Natural killer cell (primary cell): ENCODE measurements around the gene N4BP2L2. TPM values are rescaled to one million over a fixed set of nuclear protein-coding genes. Genes with fewer than 3 reads are reported as not detected.
A peak's percentile ranks its signal among the peaks of the same experiment; 100 is the strongest.

Source experiments
- ATAC-seq, 3 donors: fragments of 150-1000 bp in 2 of 3; fragments of 200-7000 bp in 1 of 3; cut with Tn5 transposase; 1 replicate in 1 of 3; 2 replicates in 2 of 3; pipeline ENCODE4 v1.10.0; 2021; ENCODE audit warnings: mild to moderate bottlenecking in 2 of 3, moderate library complexity in 2 of 3
- DNase-seq, 2 donors: peaks; one replicate each; pipeline versions ENCODE4 v3.0.0 to v3.0.0-alpha.2; 2013 to 2021; ENCODE audit warnings: mixed read lengths in 1 of 2
- H3K27ac ChIP-seq: one replicate; pipeline ENCODE4 v1.5.1; 2013; ENCODE audit warnings: mild to moderate bottlenecking, low read length
- H3K27me3 ChIP-seq: one replicate; pipeline ENCODE4 v1.6.1; 2013; ENCODE audit warnings: low read length; ENCODE audit not compliant: control insufficient read depth, insufficient read depth
- H3K36me3 ChIP-seq: one replicate; pipeline ENCODE4 v1.6.1; 2013; ENCODE audit warnings: low read length; ENCODE audit not compliant: control insufficient read depth, insufficient read depth
- H3K4me1 ChIP-seq: one replicate; pipeline ENCODE4 v1.6.1; 2013; ENCODE audit warnings: low read length; ENCODE audit not compliant: control insufficient read depth, insufficient read depth
- H3K4me3 ChIP-seq: one replicate; pipeline ENCODE4 v1.5.1; 2013; ENCODE audit warnings: low read length
- H3K9me3 ChIP-seq: one replicate; pipeline ENCODE4 v1.6.1; 2013; ENCODE audit warnings: low read length; ENCODE audit not compliant: control insufficient read depth, insufficient read depth
- H3K27ac Mint-ChIP-seq, 2 donors: one replicate each; pipeline ENCODE4 v1.8.0; 2022; ENCODE audit warnings: mild to moderate bottlenecking in 2 of 2, mixed read lengths in 2 of 2, moderate library complexity in 1 of 2
- H3K27me3 Mint-ChIP-seq, 2 donors: one replicate each; pipeline ENCODE4 v1.8.0; 2022; ENCODE audit warnings: low read depth in 2 of 2, mixed read lengths in 2 of 2
- H3K36me3 Mint-ChIP-seq: one replicate; pipeline ENCODE4 v1.8.0; 2022; ENCODE audit warnings: mixed read lengths
- H3K4me1 Mint-ChIP-seq, 2 donors: one replicate each; pipeline ENCODE4 v1.8.0; 2022; ENCODE audit warnings: mixed read lengths in 2 of 2
- H3K4me3 Mint-ChIP-seq: one replicate; pipeline ENCODE4 v1.8.0; 2022; ENCODE audit warnings: mild to moderate bottlenecking, moderate library complexity, mixed read lengths
- H3K9me3 Mint-ChIP-seq, 2 donors: one replicate each; pipeline ENCODE4 v1.8.0; 2022; ENCODE audit warnings: mixed read lengths in 2 of 2
- CTCF ChIP-seq: fragments of 200-600 bp; IDR thresholded peaks from one replicate; pipeline ENCODE4 v1.8.0; 2022; ENCODE audit warnings: antibody characterized with exemption
- WGBS: methylation state at CpG from one replicate; pipeline ENCODE4 v1.1.7; 2013; ENCODE audit warnings: missing lambda C conversion rate; ENCODE audit not compliant: insufficient coverage; 5-methylcytosine and 5-hydroxymethylcytosine counted together
- intact Hi-C: fragments of 100-400 bp; cut with micrococcal nuclease; formaldehyde crosslinking; loops from one replicate; pipeline ENCODE4 v1.14.2; 2022
- total RNA-seq, 4 donors: library from RNA; stranded (reverse); fragments of 120-200 nt in 1 of 4; gene quantifications; one replicate each; pipeline versions ENCODE4 v1.2.3 to v1.2.4, GENCODE V29; 2013 to 2022

The N4BP2L2 gene
- total RNA-seq, 3 donors from 2014 or later (not counting 1 experiment from before 2014, with no cell fraction given), result 195 to 247 (median 221) TPM

DNA sequence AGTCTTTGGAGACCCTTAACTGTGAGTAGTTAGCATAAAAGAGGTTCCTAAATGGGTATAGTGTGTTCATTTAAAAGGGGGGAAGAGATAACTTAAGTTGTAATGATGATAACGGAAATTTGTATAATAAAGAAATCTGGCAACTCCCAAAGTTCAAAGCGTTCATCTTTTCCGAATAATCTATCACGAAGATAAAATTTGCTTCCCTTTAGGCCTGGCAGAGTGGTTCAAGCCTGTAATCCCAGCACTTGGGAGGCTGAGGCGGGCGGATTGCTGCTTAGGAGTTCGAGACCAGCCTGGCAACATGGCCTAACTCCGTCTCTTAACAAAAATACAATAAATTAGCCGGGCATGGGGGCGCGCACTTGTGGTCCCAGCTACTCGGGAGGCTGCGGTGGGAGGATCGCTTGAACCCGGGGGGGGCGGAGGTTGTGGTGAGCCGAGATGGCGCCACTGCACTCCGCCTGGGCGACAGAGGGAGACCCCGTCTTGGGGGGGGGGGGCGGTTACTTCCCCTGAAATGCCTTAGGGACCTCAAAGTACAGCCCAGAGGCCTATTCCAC, 934 bp downstream of the N4BP2L2 start:
- Mint-ChIP-seq H3K36me3 (no peaks in the 10 kb centered on the region), H3K4me1 (peaks cover 55 to 60% of the 10 kb centered on the region in 2 donors), H3K4me3 (peak overlapping the region; percentile 99), H3K9me3 (no peaks in the 10 kb centered on the region), H3K27me3 (peaks cover 0 to 4% of the 10 kb centered on the region in 2 donors), H3K27ac (peak overlapping the region; percentile 98 to 99)
- Histone ChIP-seq H3K27me3 (no peaks in the 10 kb centered on the region), H3K4me1 (peaks cover 18% of the 10 kb centered on the region), H3K9me3 (no peaks in the 10 kb centered on the region), H3K27ac (peak overlapping the region; percentile 99), H3K36me3 (peaks cover 21% of the 10 kb centered on the region), H3K4me3 (peak overlapping the region; percentile 96)
- 32% methylated on average over 22 of the region's 22 CpGs for WGBS
- no peak for ATAC-seq
- peak in 1 of 2 donors; percentile 34 for DNase-seq
- TF ChIP-seq CTCF, result no peak
- intact Hi-C loops, result loop anchor here (1.0 to 5.0 kb wide), 5 partner anchors 49 to 1375 kb away; partner anchors contain the start of genes BRCA2, HSPH1, N4BP2L1 and PDS5B

DNA sequence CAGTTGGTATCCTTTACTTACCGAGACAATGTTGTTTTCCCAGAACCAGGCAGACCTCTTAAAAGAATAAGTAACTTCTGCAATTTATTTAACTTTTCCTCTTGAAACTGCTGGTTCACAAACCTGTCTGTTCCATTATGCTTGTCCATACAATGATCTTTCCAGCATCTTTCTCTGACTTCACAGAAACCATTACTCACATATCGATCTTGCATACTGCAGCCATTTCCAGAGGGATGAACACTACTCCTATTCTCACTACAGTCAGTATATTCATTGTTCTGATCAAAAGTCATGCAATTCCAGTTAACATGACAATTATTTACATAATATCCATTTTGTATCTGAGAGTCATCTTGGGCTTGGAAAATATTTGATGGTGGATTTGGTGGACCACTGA, 2.8 kb downstream of the N4BP2L2 start:
- peaks cover 21% of the 10 kb centered on the region for H3K36me3 ChIP-seq
- H3K4me3 ChIP-seq, result no peak overlapping the region
- DNase-seq (no peak), ATAC-seq (no peak)
- peak overlapping the region; percentile 94 to 95 for H3K27ac Mint-ChIP-seq
- no peaks in the 10 kb centered on the region for H3K36me3 Mint-ChIP-seq
- 100% methylated on average over 2 of the region's 2 CpGs for WGBS
- H3K4me1 ChIP-seq, result peaks cover 22% of the 10 kb centered on the region
- H3K9me3 Mint-ChIP-seq, result no peaks in the 10 kb centered on the region
- H3K4me1 Mint-ChIP-seq, result peaks cover 73 to 78% of the 10 kb centered on the region in 2 donors
- no peak overlapping the region for H3K27ac ChIP-seq
- intact Hi-C loops, result loop anchor here (5.0 kb wide), 1 partner anchor 1373 kb away; the partner anchor contains the start of gene HSPH1
- H3K27me3 Mint-ChIP-seq, result no peaks in the 10 kb centered on the region
- no peaks in the 10 kb centered on the region for H3K27me3 ChIP-seq
- no peak overlapping the region for H3K4me3 Mint-ChIP-seq
- no peak for TF ChIP-seq CTCF
- H3K9me3 ChIP-seq, result no peaks in the 10 kb centered on the region

GRCh38 chr13:32535115-32535514, 3.5 kb downstream of the N4BP2L2 start:
- H3K9me3 ChIP-seq, result no peaks in the 10 kb centered on the region
- TF ChIP-seq CTCF, result no peak
- H3K36me3 Mint-ChIP-seq, result no peaks in the 10 kb centered on the region
- no peak overlapping the region for H3K4me3 ChIP-seq
- ATAC-seq (no peak), DNase-seq (no peak)
- intact Hi-C loops, result loop anchor here (5.0 kb wide), 1 partner anchor 1373 kb away; the partner anchor contains the start of gene HSPH1
- H3K27ac ChIP-seq, result no peak overlapping the region
- H3K9me3 Mint-ChIP-seq, result no peaks in the 10 kb centered on the region
- peak overlapping the region; percentile 32 for H3K4me3 Mint-ChIP-seq
- H3K4me1 Mint-ChIP-seq, result peaks cover 75 to 83% of the 10 kb centered on the region in 2 donors
- H3K27me3 ChIP-seq, result no peaks in the 10 kb centered on the region
- peaks cover 25% of the 10 kb centered on the region for H3K4me1 ChIP-seq
- H3K27ac Mint-ChIP-seq, result peak overlapping the region; percentile 94 to 95
- WGBS, result 50% methylated on average over 1 of the region's 1 CpG
- no peaks in the 10 kb centered on the region for H3K27me3 Mint-ChIP-seq
- H3K36me3 ChIP-seq, result peaks cover 21% of the 10 kb centered on the region
